Activated CD4-positive, alpha-beta T cell treated with anti-CD3 and anti-CD28 coated beads, Interleukin-2, amount 10 ng/mL, durations not matched to agents 24 days and 14 days (primary cell): ENCODE results near the gene KLHL2. TPM values are rescaled to one million over a fixed set of nuclear protein-coding genes. Genes with fewer than 3 reads are reported as not detected.
"Not testable (repeated sequence)": the region's sequence is repeated elsewhere in the genome, so short reads cannot be mapped to it uniquely, and the experiment has no call there.

Experiments used
- DNase-seq: peaks from one replicate; pipeline ENCODE4 v3.0.0; 2022
- H3K27ac Mint-ChIP-seq: one replicate; pipeline ENCODE4 v1.8.0; 2022; ENCODE audit warnings: mild to moderate bottlenecking, mixed read lengths
- H3K27me3 Mint-ChIP-seq: one replicate; pipeline ENCODE4 v1.8.0; 2022; ENCODE audit warnings: mixed read lengths
- H3K36me3 Mint-ChIP-seq: one replicate; pipeline ENCODE4 v1.8.0; 2022; ENCODE audit warnings: low read depth, mild to moderate bottlenecking, mixed read lengths
- H3K4me1 Mint-ChIP-seq: one replicate; pipeline ENCODE4 v1.8.0; 2021; ENCODE audit warnings: mixed read lengths
- H3K4me3 Mint-ChIP-seq: one replicate; pipeline ENCODE4 v1.8.0; 2022; ENCODE audit warnings: mild to moderate bottlenecking, moderate library complexity, mixed read lengths
- H3K9me3 Mint-ChIP-seq: one replicate; pipeline ENCODE4 v1.8.0; 2021; ENCODE audit warnings: mixed read lengths
- intact Hi-C: fragments of 100-400 bp; cut with micrococcal nuclease; formaldehyde crosslinking; loops from one replicate; pipeline ENCODE4 v1.15.1; 2023
- total RNA-seq: library from RNA; stranded (reverse); gene quantifications from 2 replicates; pipeline ENCODE4 v1.2.3, GENCODE V29; 2022

The KLHL2 gene
- total RNA-seq, 1 donor from 2014 or later: 39.5 TPM

DNA sequence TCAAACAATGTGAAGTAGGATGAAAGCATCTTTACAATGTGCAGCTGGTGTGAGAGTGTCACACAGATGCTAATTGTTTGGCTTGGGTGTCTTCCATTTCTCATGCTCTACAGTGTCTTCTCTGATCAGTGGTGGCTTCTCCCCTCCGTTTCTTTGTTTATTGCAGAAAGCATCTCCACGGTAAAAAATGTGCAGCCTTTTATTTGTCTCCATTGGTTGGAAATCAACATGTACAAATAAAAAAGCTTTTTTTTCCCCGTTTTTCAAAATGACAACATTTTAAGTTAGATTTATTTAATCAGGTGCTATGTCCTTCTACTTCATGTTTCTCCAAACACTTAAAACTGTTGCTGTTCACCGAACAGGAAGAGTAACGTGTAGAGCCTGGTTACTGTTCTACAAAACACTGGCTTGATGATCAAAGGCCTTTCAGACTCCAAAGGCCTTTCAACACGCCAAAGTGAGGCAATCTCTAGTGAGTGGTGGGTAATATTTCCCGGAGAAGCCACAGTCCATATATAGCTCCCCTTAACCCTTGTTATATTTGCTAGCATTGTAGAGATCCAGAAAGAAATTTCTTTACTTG is 48.8 kb downstream of the KLHL2 start:
- peak; percentile 77 for DNase-seq
- intact Hi-C loops: loop anchor here (5.0 to 10.0 kb wide), 4 partner anchors 46 to 121 kb away; partner anchors contain the start of genes KLHL2 and MSMO1
- H3K4me3 Mint-ChIP-seq: peak overlapping the region; percentile 82
- not testable (repeated sequence) for H3K27me3 Mint-ChIP-seq, H3K9me3 Mint-ChIP-seq
- H3K27ac Mint-ChIP-seq: peak overlapping the region; percentile 87
- H3K36me3 Mint-ChIP-seq: peaks cover 20% of the 10 kb centered on the region
- peaks cover 49% of the 10 kb centered on the region for H3K4me1 Mint-ChIP-seq

DNA sequence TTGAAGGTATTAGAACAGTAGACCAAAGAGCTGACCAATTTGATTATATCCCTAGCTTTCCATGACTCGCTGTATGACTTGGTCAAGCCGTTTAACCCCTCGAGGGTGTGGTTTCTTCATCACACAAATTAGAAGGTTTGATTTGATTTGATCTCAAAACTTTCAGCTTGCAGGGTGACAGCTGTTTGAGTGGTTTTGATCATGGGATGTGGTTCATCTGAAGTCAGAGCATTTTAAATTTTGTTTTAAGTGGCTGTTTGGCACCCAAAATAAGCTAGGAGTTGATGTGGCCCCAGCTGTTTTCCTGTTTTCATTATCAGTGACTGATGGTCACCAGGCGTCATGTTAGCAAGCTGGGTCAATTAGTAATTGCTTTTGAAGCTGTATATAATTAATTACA is 52.4 kb downstream of the KLHL2 start:
- Mint-ChIP-seq H3K27ac (peak overlapping the region; percentile 14), H3K4me3 (peak overlapping the region; percentile 10), H3K36me3 (peaks cover 23% of the 10 kb centered on the region), H3K4me1 (peaks cover 46% of the 10 kb centered on the region)
- not testable (repeated sequence) for H3K27me3 Mint-ChIP-seq, H3K9me3 Mint-ChIP-seq
- intact Hi-C loops: loop anchor here (5.0 to 10.0 kb wide), 4 partner anchors 43 to 125 kb away; partner anchors contain the start of genes KLHL2 and MSMO1
- DNase-seq: peak; percentile 75

DNA sequence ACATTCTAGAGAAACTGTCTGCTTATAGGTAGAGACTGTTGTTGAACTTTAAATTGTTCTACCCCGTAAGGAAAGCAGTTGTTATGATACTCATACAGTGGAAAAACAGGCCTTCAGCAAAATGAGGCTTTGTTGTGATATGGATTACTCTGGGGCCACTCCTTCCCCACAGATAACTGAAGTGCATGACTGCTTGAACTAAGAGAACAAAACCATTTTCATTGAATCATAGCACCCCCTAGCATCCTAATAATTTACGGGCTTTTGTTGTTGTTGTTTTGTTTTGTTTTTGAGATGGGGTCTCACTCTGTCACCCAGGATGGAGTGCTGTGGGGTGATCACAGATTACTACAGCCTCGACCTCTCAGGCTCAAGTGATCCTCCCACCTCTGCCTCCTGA is 54.9 kb downstream of the KLHL2 start:
- H3K4me3 Mint-ChIP-seq, H3K27me3 Mint-ChIP-seq, DNase-seq, intact Hi-C loops, H3K9me3 Mint-ChIP-seq: not testable (repeated sequence)
- Mint-ChIP-seq H3K36me3 (peaks cover 36% of the 10 kb centered on the region), H3K4me1 (peaks cover 27% of the 10 kb centered on the region), H3K27ac (peak overlapping the region; percentile 2)

DNA sequence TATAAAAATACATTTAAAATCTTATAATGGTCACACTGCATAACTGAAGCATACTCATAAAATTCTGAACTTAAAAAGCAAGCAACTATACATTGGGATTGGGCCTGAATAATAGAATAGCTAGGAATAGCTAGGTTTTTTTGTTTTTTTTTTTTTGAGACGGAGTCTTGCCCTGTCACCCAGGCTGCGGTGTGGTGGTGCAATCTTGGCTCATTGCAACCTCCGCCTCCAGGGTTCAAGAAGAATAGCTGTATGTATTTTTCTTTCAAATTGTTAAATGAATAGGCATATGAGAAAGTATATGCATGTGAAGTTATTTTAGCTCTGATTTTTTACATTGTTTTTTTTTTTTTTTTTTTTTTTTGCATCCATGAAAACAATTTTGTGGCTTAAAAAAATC is 56.1 kb downstream of the KLHL2 start:
- H3K9me3 Mint-ChIP-seq, H3K27ac Mint-ChIP-seq, H3K4me3 Mint-ChIP-seq, H3K27me3 Mint-ChIP-seq, intact Hi-C loops, DNase-seq: not testable (repeated sequence)
- H3K4me1 Mint-ChIP-seq: peaks cover 22% of the 10 kb centered on the region
- H3K36me3 Mint-ChIP-seq: peaks cover 38% of the 10 kb centered on the region

DNA sequence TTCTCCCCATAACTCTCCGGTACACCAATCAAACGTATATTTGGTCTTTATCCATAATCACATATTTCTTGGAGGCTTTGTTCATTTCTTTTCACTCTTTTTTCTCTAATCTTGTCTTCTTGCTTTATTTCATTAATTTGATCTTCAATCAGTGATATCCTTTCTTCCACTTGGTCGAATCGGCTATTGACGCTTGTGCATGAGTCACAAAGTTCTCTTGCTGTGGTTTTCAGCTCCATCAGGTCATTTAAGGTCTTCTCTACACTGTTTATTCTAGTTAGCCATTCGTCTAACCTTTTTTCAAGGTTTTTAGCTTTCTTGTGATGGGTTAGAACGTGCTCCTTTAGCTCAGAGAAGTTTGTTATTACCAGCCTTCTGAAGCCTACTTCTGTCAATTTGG is 62.6 kb downstream of the KLHL2 start:
- Mint-ChIP-seq H3K36me3 (peaks cover 68% of the 10 kb centered on the region), H3K4me1 (peaks cover 24% of the 10 kb centered on the region)
- H3K4me3 Mint-ChIP-seq, intact Hi-C loops, DNase-seq, H3K27me3 Mint-ChIP-seq, H3K27ac Mint-ChIP-seq, H3K9me3 Mint-ChIP-seq: not testable (repeated sequence)

DNA sequence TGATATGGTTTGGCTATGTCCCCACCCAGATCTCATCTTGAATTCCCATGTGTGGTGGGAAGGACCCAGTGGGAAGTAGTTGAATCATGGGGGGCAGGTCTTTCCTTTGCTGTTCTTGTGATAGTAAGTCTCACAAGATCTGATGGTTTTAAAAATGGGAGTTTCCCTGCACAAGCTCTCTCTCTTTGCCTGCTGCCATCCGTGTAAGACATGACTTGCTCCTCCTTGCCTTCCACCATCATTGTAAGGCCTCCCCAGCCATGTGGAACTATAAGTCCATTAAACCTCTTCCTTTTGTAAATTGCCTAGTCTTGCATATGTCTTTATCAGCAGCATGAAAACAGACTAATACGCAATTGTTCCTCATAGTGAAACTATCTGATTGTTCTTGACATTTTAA is 66.1 kb downstream of the KLHL2 start:
- peaks cover 19% of the 10 kb centered on the region for H3K4me1 Mint-ChIP-seq
- intact Hi-C loops, H3K9me3 Mint-ChIP-seq, H3K27me3 Mint-ChIP-seq, DNase-seq, H3K4me3 Mint-ChIP-seq: not testable (repeated sequence)
- H3K36me3 Mint-ChIP-seq: peaks cover 57% of the 10 kb centered on the region
- peak overlapping the region; percentile 47 for H3K27ac Mint-ChIP-seq

DNA sequence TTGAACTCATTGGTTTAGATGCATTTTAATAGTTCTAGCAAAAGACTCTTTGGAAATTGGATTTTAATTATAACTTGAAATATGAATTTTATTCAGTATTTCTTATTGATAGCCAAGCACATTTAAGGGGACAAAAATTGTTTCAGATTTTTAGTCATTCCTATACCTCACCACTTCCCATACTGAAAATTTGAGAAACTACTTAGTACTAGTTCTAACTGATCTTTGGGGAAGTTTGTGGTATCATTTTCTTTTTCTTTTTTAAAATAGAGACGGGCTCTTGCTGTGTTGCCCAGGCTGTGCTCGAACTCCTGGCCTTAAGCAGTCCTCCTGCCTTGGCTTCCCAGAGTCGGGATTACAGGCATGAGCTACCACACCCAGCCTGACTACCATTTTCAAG is 68.0 kb downstream of the KLHL2 start:
- H3K4me3 Mint-ChIP-seq, H3K9me3 Mint-ChIP-seq, H3K4me1 Mint-ChIP-seq, H3K27ac Mint-ChIP-seq, intact Hi-C loops, DNase-seq, H3K27me3 Mint-ChIP-seq: not testable (repeated sequence)
- peaks cover 47% of the 10 kb centered on the region for H3K36me3 Mint-ChIP-seq

DNA sequence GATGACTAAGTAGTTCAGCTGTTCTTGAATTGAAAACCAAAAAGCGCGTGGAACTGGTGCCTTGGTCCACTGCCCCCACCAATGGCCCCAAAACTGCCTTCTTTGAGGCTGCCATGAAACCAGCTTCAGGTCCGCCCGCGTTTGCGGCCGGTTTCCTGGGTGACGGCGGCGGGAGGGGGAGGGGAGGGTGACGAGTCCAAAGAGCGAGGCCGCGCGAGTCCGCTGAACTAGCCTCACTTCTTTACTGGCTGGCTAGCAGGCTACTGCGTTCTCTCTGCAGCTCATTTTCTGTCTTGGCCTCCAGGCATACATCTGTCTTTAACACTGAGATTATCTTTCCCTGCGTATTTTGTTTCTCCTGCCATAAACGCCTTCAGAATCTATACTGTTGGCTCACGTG is 72.2 kb downstream of the KLHL2 start:
- intact Hi-C loops, H3K4me3 Mint-ChIP-seq, H3K9me3 Mint-ChIP-seq, H3K27me3 Mint-ChIP-seq, H3K27ac Mint-ChIP-seq, DNase-seq, H3K4me1 Mint-ChIP-seq: not testable (repeated sequence)
- peaks cover 41% of the 10 kb centered on the region for H3K36me3 Mint-ChIP-seq

DNA sequence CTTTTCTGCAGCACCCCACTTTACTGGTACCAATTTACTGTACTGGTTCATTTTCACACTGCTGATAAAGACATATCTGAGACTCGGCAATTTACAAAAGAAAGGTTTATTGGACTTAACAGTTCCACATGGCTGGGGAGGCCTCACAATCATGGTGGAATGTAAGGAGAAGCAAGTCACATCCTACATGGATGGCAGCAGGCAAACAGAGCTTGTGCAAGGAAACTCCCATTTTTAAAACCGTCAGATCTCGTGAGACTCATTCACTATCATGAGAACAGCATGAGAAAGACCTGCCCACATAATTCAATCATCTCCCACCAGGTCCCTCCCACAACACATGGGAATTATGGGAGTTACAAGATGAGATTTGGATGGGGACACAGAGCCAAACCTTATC is 77.3 kb downstream of the KLHL2 start:
- H3K27me3 Mint-ChIP-seq, H3K4me3 Mint-ChIP-seq, H3K27ac Mint-ChIP-seq, DNase-seq, H3K9me3 Mint-ChIP-seq: not testable (repeated sequence)
- peaks cover 42% of the 10 kb centered on the region for H3K36me3 Mint-ChIP-seq
- peaks cover 33% of the 10 kb centered on the region for H3K4me1 Mint-ChIP-seq
- intact Hi-C loops: loop anchor here (5.0 to 10.0 kb wide), 2 partner anchors 50 to 82 kb away; no protein-coding TSS in a partner anchor

DNA sequence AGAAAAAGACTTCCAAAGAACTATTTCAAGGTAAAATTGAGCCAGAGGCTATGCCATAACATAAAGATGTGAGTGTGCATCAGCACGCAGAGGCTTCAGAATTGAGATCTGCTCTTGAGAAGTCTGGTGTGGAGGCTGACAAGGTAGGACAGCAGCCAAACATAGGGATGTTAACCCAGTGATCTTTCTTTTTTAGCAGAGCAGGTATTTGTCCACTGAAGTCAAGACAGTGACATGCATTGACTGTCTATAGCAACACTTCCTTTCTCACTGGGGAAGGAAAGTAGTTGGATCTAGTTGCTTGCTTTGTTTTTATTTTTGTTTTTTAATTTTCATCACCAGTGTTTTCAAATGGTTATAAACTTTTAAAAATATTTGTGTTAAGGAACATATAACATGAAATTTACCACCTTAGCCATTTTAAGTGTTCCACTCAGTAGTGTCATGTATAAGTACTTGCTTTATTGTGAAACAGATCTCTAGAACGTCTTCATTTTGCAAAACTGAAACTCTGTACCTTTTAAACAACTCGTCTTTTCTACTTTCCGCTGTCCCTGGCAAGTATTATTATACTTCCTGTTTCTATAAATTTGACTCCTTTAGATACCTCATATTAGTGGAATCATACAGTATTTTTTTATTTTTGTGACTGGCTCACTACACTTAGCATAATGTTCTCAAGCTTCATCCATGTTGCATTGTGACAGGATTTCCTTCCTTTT is 79.4 kb downstream of the KLHL2 start:
- Mint-ChIP-seq H3K36me3 (peaks cover 42% of the 10 kb centered on the region), H3K27ac (peak overlapping the region; percentile 62), H3K4me3 (peak overlapping the region; percentile 19), H3K4me1 (peaks cover 39% of the 10 kb centered on the region)
- not testable (repeated sequence) for H3K9me3 Mint-ChIP-seq, H3K27me3 Mint-ChIP-seq, DNase-seq
- intact Hi-C loops: loop anchor here (5.0 to 10.0 kb wide), 2 partner anchors 48 to 84 kb away; no protein-coding TSS in a partner anchor

DNA sequence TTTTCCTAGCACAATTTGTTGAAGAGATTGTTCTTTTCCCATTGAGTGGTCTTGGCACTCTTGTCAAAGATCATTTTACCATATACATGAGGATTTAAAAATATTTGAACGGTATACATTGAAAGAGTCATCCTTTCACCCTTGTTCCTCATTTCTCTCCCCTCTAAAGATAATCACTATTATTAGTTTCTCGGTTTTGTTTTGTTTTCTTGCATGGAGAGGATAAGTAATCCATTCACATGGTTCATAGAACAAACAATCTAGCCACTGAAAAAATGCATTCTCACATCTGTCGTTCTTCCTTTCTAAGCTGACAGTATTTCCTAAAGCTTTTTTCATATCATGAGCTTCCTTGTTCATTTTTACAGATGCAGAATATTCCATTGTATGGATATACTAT is 80.9 kb downstream of the KLHL2 start:
- Mint-ChIP-seq H3K27ac (no peak overlapping the region), H3K4me3 (peak overlapping the region; percentile 6), H3K9me3 (no peaks in the 10 kb centered on the region), H3K4me1 (peaks cover 39% of the 10 kb centered on the region), H3K36me3 (peaks cover 29% of the 10 kb centered on the region), H3K27me3 (no peaks in the 10 kb centered on the region)
- intact Hi-C loops: loop anchor here (5.0 to 10.0 kb wide), 2 partner anchors 47 to 86 kb away; no protein-coding TSS in a partner anchor
- no peak for DNase-seq

DNA sequence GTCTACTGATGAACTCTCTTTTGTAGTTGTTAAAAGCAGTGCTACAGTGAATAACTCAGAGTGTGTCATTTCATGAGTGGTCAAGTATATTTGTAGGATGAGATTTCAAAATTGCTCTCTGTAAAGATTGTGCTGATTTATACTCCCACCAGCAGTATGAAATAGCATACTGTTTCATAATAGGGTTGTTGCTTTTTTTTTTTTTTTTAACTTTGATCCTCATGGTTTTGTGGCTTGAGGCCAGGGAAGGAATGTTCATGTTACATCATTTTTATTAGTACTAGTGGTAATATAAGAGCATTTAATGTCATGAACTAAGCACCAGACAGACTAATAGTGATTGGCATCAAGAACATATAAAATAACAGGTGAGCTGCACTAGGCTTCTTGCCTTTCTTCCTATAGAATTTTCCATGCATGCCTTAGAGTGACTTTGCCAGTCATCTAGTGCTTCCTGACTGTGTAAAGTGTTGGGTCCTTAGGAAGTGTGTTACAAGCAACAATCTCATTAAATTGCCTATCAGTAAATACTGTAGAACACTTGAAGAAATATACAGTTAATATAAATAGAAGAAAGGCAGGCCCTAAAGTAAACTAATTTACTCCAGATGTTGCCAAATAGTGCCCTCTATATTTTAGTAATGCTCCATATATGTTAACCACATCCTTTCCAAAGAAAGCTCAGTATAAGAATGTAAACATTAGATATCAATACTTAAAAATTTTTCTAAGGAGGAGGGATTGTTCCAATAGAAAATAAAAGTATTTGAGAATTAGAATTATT is 81.5 kb downstream of the KLHL2 start:
- no peaks in the 10 kb centered on the region for H3K9me3 Mint-ChIP-seq
- no peaks in the 10 kb centered on the region for H3K27me3 Mint-ChIP-seq
- H3K4me3 Mint-ChIP-seq: peak overlapping the region; percentile 6
- H3K27ac Mint-ChIP-seq: peak overlapping the region; percentile 65
- intact Hi-C loops: loop anchor here (5.0 to 10.0 kb wide), 2 partner anchors 46 to 87 kb away; no protein-coding TSS in a partner anchor
- peaks cover 39% of the 10 kb centered on the region for H3K4me1 Mint-ChIP-seq
- no peak for DNase-seq
- peaks cover 29% of the 10 kb centered on the region for H3K36me3 Mint-ChIP-seq

DNA sequence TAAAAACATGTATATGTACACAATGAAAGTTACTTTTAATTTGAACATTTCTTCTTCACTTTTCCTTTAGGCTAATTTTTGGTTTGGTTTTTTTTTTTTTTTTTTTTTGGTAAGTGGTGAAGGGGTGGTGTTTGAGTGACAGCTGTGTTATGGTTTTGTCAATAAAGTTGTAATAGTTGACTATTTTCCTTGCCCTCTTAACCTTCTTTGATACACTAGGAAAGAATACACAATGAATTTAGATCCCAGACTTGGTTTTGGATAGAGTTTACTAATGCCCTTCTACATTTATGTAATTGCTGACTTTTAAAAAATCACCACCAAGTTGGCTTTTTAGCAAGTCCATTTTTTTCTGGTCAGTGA is 82.0 kb downstream of the KLHL2 start:
- H3K27me3 Mint-ChIP-seq: no peaks in the 10 kb centered on the region
- H3K4me1 Mint-ChIP-seq: peaks cover 43% of the 10 kb centered on the region
- intact Hi-C loops: loop anchor here (5.0 to 10.0 kb wide), 2 partner anchors 45 to 87 kb away; no protein-coding TSS in a partner anchor
- peak overlapping the region; percentile 44 for H3K27ac Mint-ChIP-seq
- H3K4me3 Mint-ChIP-seq: no peak overlapping the region
- H3K9me3 Mint-ChIP-seq: no peaks in the 10 kb centered on the region
- no peak for DNase-seq
- peaks cover 27% of the 10 kb centered on the region for H3K36me3 Mint-ChIP-seq

DNA sequence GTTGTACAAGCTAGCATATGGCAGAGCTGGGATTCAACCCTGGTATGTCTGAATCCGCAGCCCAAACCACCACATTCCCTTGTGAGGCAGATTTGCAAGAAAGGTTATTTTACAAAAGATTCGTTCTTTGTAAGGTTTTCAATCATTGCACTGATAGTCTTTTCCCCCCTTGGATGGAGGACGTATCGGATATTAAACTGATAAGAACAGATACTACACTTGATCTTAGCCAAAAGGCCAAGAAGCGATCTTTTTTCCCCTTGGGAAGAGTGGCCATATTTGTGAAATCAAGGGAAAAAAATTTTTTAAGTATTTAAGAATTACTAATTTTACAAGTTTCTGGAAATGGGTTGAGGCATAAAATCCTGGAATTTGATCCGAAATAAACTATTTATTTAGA is 85.7 kb downstream of the KLHL2 start:
- no peak overlapping the region for H3K4me3 Mint-ChIP-seq
- DNase-seq: no peak
- H3K36me3 Mint-ChIP-seq: peaks cover 28% of the 10 kb centered on the region
- intact Hi-C loops: no loop called here
- H3K9me3 Mint-ChIP-seq: no peaks in the 10 kb centered on the region
- H3K27me3 Mint-ChIP-seq: no peaks in the 10 kb centered on the region
- no peak overlapping the region for H3K27ac Mint-ChIP-seq
- H3K4me1 Mint-ChIP-seq: peaks cover 39% of the 10 kb centered on the region
